22Rv1 (cell line): ENCODE results near the gene SPINK4.

ENCODE experiments used
- H3K27ac ChIP-seq: fragments of 450-650 bp; 2 replicates; pipeline ENCODE4 v1.5.1; 2017
- ZFX ChIP-seq: fragments of 450-650 bp; IDR thresholded peaks from 2 replicates; pipeline ENCODE4 v1.6.1; 2017; ENCODE audit warnings: antibody characterized with exemption, borderline replicate concordance
- TF ChIP-seq, protein P1 (sequence below): fragments of 450-650 bp; IDR thresholded peaks from 2 replicates; pipeline ENCODE4 v1.5.1; 2017; ENCODE audit warnings: mild to moderate bottlenecking

SPINK4 gene

DNA sequence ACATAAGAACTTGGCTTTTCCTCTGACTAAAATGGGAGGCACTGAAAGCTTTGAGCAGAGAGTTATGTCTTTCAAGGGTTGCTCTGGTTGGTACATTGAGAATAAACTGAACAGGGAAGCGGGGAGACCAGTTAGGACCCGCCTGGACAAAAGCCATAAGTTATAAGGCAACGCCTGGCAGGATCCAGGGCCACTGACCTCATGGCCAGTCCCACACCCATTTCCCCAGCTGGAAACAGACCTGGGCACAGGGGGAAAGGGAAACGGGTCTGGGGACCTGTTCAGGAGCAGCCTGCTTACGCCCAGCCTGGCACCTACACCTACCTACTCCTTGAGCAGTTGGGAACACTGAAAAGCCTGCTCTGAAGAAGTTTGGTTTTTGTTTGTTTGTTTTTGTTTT, 1.3 kb downstream of the SPINK4 start:
- no peak overlapping the region for H3K27ac ChIP-seq
- no peak for TF ChIP-seq ZFX

GRCh38 chr9:33242609-33243134, 2.7 kb downstream of the SPINK4 start:
- H3K27ac ChIP-seq: no peak overlapping the region
- TF ChIP-seq, protein P1, sequence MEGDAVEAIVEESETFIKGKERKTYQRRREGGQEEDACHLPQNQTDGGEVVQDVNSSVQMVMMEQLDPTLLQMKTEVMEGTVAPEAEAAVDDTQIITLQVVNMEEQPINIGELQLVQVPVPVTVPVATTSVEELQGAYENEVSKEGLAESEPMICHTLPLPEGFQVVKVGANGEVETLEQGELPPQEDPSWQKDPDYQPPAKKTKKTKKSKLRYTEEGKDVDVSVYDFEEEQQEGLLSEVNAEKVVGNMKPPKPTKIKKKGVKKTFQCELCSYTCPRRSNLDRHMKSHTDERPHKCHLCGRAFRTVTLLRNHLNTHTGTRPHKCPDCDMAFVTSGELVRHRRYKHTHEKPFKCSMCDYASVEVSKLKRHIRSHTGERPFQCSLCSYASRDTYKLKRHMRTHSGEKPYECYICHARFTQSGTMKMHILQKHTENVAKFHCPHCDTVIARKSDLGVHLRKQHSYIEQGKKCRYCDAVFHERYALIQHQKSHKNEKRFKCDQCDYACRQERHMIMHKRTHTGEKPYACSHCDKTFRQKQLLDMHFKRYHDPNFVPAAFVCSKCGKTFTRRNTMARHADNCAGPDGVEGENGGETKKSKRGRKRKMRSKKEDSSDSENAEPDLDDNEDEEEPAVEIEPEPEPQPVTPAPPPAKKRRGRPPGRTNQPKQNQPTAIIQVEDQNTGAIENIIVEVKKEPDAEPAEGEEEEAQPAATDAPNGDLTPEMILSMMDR: no peak
- no peak for TF ChIP-seq ZFX

GRCh38 chr9:33244137-33244784, 4.3 kb downstream of the SPINK4 start:
- no peak overlapping the region for H3K27ac ChIP-seq
- no peak for TF ChIP-seq ZFX
- TF ChIP-seq, protein P1: no peak

GRCh38 chr9:33245341-33245740, 5.4 kb downstream of the SPINK4 start:
- H3K27ac ChIP-seq: no peak overlapping the region
- TF ChIP-seq ZFX: no peak
- TF ChIP-seq, protein P1: no peak

DNA sequence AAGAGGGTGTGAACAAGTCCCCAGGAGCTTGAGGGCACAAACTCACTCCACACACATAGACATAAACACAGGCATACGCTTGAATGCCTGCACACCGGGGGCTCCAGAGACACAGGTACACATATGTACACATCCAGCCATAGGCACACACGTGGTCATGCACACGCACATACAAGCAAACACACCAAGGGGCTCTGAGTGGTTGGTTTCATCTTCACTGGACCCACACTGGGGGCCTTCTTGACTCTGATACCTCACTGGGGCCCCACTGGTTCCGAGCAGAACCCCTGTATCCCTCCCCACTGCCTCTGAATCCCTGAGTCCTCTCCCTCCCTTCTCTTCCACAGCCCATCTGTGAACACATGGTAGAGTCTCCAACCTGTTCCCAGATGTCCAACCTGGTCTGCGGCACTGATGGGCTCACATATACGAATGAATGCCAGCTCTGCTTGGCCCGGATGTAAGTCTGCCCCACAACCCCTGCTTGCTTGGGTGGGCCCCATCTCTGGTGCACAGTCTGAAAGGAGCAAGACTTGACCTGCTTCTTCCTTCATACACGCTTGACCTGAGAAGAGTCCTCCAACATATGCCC, 6.4 kb downstream of the SPINK4 start:
- TF ChIP-seq, protein P1: no peak
- no peak for TF ChIP-seq ZFX
- no peak overlapping the region for H3K27ac ChIP-seq

DNA sequence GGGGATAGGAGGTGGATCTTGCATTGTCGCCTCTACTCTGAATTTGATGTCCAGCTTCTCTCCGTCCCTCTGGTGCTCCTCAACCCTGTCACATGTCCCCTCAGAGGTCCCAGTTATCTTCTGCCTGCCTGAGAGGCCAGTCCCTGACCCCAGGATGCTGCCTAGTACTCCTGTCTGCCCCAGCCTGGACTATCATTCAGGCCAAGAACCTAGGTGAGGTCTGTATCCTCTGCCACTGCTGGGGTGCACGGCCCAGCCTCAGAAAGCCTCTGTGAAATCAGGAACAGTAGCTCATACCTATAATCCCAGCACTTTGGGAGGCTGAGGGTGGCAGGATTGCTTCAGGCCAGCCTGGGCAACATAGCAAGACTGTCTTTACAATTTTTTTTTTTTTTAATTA, 8.6 kb downstream of the SPINK4 start:
- H3K27ac ChIP-seq: no peak overlapping the region
- TF ChIP-seq, protein P1: no peak
- no peak for TF ChIP-seq ZFX

DNA sequence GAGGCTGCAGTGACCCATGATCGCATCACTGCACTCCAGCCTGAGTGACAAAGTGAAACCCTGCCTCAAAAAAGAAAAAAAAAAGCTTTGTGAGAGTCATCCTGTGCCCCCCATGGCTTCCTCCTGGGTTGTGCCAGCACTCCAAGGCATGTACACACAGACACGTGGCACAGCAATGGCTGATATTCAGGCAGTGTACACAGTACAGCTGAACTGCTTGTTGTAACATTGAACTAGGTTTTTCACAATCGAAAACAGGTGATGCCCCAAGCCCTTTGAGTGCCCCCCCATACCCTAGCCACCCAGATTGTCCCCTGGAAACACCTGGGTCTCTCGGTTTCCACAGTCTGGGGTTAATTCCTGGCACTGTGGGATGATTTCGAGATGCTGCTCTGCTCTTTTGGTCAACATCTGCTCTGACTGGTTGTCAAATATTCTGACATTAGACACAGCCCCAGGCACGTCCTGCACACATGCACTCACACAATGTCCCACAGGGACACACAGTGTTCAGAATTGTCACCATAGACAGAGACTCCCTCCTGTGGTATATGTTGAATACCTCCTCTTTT, 9.2 kb downstream of the SPINK4 start:
- peak overlapping the region; percentile 35; the same call in 1 of the 2 replicates for H3K27ac ChIP-seq
- TF ChIP-seq ZFX: no peak
- TF ChIP-seq, protein P1: no peak
